Occipital lobe (tissue), 2 donors: ENCODE results near the gene TSHZ2. TPM values are rescaled to one million over a fixed set of nuclear protein-coding genes. Genes with fewer than 3 reads are reported as not detected.
A peak's percentile ranks its signal among the peaks of the same experiment; 100 is the strongest.

Experiments
- DNase-seq: peaks from one replicate; lab custom pipeline; 2025; lab: John Stamatoyannopoulos, UW
- total RNA-seq: library from RNA; depleted of rRNA; stranded (reverse); fragments of >200 nt; gene quantifications from one replicate; pipeline ENCODE4 v1.2.3, GENCODE V29; 2014

Gene TSHZ2
- total RNA-seq, 1 donor from 2014 or later, result 0.31 TPM

- DNase-seq, result no peak
These were observed 219.8 kb downstream of the TSHZ2 start for GRCh38 chr20:53191957-53192356.

GRCh38 chr20:53194306-53195290 lies 222.4 kb downstream of the TSHZ2 start:
- DNase-seq, result no peak

- no peak for DNase-seq
These were observed 223.9 kb downstream of the TSHZ2 start for GRCh38 chr20:53195876-53196610.

DNA sequence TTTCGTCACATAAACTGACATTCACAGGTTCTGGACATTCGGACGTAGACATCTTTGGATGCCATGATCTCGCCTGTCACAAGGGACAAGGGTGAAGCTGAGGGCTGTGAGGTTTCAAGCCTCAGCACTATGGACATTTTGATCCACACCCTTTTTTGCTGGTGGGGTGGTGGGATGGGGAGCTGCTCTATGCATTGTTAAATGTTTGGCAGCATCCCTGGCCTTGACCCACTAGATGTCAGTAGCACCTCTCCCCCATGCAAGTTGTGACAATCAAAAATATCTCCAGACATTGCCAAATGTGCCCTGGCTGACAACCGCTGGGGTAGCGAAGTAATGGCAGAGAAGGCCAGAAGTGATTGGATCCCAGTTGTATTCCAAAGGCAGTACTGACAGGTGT lies 229.4 kb downstream of the TSHZ2 start:
- no peak for DNase-seq

- no peak for DNase-seq
These were observed 230.6 kb downstream of the TSHZ2 start for GRCh38 chr20:53202777-53203176.

DNA sequence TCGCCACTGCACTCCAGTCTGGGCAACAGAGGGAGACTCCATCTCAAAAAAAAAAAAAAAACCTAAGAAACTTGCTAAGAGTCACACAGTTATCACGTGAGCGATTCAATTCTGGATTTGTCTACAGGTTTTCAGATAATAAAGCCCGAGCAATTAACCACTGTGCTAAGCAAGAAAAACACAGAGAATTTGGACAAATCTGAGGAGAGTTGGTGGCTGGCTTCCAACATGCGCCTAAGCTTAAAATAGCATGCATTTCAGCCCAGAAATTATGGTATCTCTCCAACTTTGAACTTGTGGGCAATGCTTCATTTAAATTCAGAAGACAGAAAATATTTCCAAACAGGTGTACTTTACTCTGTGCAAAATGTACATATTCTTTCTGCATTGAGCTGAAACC lies 232.9 kb downstream of the TSHZ2 start:
- DNase-seq, result no peak

- DNase-seq, result no peak
These were observed 236.1 kb downstream of the TSHZ2 start for GRCh38 chr20:53208110-53208832.

GRCh38 chr20:53210041-53210440 lies 237.9 kb downstream of the TSHZ2 start:
- DNase-seq, result no peak

DNA sequence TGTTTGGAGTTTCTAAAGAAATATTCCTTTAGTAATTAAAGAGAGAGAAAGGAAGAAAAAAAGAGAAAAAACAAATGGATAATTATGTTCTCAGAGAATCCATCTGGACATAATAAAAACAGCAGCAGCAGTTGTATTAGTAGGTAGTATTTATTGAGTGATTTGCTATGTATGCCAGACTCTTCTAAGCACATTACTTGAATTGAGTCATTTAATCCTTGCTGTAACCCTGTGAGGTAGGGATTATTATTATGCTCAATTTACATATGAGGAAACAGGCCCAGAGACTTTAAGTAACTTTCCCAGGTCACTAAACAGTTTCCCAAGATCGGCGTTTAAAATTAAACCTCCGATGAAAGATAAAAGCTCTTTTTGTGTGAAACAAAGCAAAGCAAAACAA lies 238.8 kb downstream of the TSHZ2 start:
- no peak for DNase-seq

GRCh38 chr20:53212018-53212417 lies 239.9 kb downstream of the TSHZ2 start:
- DNase-seq, result no peak

- DNase-seq, result no peak
These were observed 242.2 kb downstream of the TSHZ2 start for GRCh38 chr20:53214392-53214791.

DNA sequence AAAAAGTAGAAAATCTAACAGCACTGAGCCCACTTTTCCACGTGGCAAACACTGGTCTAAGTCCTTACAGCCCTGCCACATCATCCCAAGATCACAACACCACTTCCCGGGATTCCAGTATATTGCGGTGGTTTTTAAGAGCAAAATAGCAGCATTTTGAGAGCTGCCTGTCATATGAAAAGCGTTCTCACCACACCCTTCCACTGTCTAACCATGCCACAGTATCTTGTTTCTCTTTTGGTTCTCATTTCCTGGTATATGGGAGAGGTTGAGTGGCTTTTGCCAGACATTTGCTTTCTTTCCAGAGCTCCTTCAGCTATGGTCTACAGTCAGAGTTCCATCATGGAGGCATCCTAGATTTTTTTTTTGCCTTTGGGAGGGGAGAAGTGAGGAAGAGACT lies 243.0 kb downstream of the TSHZ2 start:
- no peak for DNase-seq

DNA sequence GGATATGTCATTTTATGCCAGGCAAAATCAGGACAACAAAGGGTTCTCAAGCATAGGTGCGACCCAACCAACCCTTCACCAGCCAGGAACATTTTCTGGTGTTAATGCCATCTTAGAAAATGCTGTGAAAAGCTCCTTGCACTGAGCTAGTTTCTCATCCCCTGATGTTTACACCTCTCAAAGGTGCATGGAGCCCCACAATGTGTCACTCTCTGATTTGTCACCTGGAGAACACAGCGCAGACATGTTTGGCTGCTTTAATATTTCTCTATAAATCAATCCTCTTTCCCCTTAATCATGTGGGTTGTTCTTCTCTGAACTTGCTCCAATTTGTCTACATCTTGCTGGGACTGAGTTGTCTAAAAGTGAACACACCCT lies 244.3 kb downstream of the TSHZ2 start:
- DNase-seq, result no peak

DNA sequence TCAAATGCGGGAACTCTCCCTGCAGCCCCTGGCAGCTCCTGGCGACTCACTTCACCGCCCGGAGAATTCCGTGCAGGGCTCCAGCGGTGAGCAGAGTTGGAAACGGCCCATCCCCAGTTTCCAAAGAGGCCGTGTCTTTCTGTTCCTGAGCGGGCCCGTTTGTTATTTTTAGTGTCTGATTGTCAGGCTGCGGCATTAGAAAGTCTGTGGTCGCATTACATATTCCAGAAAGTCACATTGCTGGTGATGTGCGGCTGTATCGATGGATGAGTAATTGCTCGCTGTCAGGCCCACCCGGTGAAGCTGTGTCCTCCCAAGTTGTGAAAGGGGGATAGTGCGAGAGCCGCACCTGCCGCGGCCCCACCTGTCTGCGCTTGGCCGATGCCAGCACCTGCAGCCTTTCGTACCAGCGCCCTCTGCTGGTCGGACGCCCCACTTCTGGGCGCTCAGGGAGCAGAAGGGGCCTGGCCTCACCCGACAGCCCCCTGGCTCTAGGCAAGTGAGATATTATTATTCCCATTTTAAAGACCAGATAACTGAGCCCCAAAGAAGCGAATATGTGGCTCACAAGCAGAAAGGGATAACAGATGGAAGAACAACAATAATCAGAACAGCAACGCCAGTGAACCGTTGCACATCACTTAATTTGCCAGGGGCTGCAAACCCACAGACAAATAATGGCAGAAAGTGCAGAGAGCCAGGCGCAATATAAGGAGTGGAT lies 244.9 kb downstream of the TSHZ2 start:
- peak; percentile 11 for DNase-seq

DNA sequence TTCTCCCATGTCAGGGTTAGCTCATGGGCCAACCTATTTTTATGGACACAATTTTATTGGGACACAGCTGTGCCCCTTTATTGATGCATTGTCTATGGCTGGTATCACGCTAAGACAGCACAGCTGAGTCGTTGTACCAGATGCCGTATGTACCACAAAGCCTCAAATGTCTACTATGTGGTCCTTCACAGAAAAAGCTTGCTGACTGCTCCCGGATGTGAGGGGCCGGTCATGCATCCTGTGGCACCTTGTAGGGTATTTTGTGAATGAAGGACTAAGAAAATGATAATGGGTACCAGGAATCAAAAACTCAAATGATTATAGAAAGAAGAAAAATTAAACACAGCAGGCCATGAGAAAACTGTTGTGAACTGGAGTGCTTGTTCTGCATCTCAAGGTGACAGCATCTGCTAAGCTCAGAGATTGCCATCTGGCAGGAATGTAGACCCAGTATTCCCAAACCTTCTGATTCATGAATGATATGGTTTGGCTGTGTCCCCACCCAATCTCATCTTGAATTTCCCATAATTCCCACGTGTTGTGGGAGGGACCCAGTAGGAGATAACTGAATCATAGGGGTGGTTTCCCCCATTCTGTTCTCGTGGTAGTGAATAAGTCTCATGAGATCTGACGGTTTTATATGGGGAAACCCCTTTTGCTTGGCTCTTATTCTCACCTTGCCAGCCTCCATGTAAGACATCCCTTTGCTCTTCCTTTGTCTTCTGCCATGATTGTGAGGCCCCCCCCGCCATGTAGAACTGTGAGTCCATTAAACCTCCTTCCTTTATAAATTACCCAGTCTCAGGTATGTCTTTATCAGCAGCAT lies 248.5 kb downstream of the TSHZ2 start:
- no peak for DNase-seq

DNA sequence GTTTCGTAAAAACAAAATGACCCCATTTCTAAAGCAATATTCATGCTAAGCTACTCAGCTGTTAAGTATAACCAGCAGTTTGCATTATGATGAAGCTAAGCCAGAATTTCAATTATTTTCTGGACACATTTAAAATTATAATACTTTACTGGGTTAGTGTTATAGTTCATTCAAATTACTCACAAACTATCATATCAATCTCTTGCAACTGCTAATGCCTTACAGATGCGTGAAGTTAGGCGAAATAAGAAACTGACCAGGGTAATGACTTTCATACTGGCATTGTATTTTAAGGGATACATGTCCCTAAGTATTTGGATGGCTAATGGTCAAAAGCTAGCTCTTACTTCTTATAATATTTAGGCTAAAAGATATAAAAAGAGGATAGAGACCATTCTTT lies 249.6 kb downstream of the TSHZ2 start:
- DNase-seq, result no peak

GRCh38 chr20:53222416-53222815 lies 250.3 kb downstream of the TSHZ2 start:
- no peak for DNase-seq

GRCh38 chr20:53222932-53223331 lies 250.8 kb downstream of the TSHZ2 start:
- DNase-seq, result no peak

GRCh38 chr20:53223626-53224172 lies 251.5 kb downstream of the TSHZ2 start:
- DNase-seq, result no peak

- no peak for DNase-seq
These were observed 252.7 kb downstream of the TSHZ2 start for GRCh38 chr20:53224851-53225250.
